Body of pancreas (tissue), 4 donors: Measurements from ENCODE around the gene APOA1.

Experiments
- CTCF ChIP-seq, 7 experiments: fragments of 450-650 bp in 4 of 7; fragments of 200-600 bp in 3 of 7; sonication (generic) in 3 of 7; IDR thresholded peaks; one replicate each; pipeline ENCODE4 v1.5.1; 2016 to 2019; ENCODE audit warnings: antibody characterized with exemption in 7 of 7
- POLR2A ChIP-seq, 3 donors: fragments of 450-650 bp; IDR thresholded peaks; one replicate each; pipeline ENCODE4 v1.6.1; 2016; ENCODE audit warnings: antibody characterized with exemption in 3 of 3, mild to moderate bottlenecking in 2 of 3

GRCh38 chr11:116786966-116787365, 50.5 kb downstream of the APOA1 start:
- no peak for TF ChIP-seq CTCF (IDR thresholded peaks at IDR 0.05)
- TF ChIP-seq POLR2A (IDR thresholded peaks at IDR 0.05) = no peak
